ENCODE data around the gene AGO4. TPM values are rescaled to one million over a fixed set of nuclear protein-coding genes. Genes with fewer than 3 reads are reported as not detected.
"Not testable (repeated sequence)": the region's sequence is repeated elsewhere in the genome, so short reads cannot be mapped to it uniquely, and the experiment has no call there.

Gene AGO4
- total RNA-seq, 2 experiments from 2014 or later = 6.5 to 18.6 TPM

GRCh38 chr1:35870651-35871309, 63.0 kb downstream of the AGO4 start:
- Histone ChIP-seq H3K36me3 (ENCODE audit: insufficient read depth, low read length) (no peaks in the 10 kb centered on the region), H3K79me2 (ENCODE audit: insufficient read depth, low read depth, low read length) (no peaks in the 10 kb centered on the region), H3K9me3 (ENCODE audit: low read length) (no peaks in the 10 kb centered on the region), H3K4me1 (ENCODE audit: insufficient read depth, low read length, poor library complexity, severe bottlenecking) (no peaks in the 10 kb centered on the region), H2AFZ (ENCODE audit: low read length) (no peak overlapping the region), H3K4me2 (ENCODE audit: low read length) (no peak overlapping the region), H3K4me3 (ENCODE audit: low read depth, low read length, poor library complexity, severe bottlenecking) (no peak overlapping the region), H3K9me2 (ENCODE audit: insufficient read depth, low read length) (no peaks in the 10 kb centered on the region), H4K20me1 (ENCODE audit: insufficient read depth, low read length) (no peaks in the 10 kb centered on the region), H3K27ac (ENCODE audit: low read depth, low read length, poor library complexity, severe bottlenecking) (no peak overlapping the region)
- no TSS peak for BruUV-seq (replicated peaks)
- TF ChIP-seq CTCF (conservative IDR thresholded peaks at IDR 0.05; ENCODE audit: low read length) (no peak), EZH2phosphoT487 (IDR thresholded peaks at IDR 0.05; ENCODE audit: borderline replicate concordance, low read depth, low read length) (no peak)
- CTCF ChIA-PET (ENCODE audit: unreplicated experiment) = interaction anchor here (0.6 kb wide), 1 partner anchor 12 kb away, joined by 5 read pairs; the partner anchor contains the start of gene AGO1
- POLR2A ChIA-PET = interaction anchor here (0.6 kb wide), 1 partner anchor 191 kb away, joined by 4 read pairs; no protein-coding TSS in a partner anchor
- DNase-seq (ENCODE audit: low spot score) = no peak
- intact Hi-C loops (cut with micrococcal nuclease; ENCODE audit: unreplicated experiment) = no loop called here

DNA sequence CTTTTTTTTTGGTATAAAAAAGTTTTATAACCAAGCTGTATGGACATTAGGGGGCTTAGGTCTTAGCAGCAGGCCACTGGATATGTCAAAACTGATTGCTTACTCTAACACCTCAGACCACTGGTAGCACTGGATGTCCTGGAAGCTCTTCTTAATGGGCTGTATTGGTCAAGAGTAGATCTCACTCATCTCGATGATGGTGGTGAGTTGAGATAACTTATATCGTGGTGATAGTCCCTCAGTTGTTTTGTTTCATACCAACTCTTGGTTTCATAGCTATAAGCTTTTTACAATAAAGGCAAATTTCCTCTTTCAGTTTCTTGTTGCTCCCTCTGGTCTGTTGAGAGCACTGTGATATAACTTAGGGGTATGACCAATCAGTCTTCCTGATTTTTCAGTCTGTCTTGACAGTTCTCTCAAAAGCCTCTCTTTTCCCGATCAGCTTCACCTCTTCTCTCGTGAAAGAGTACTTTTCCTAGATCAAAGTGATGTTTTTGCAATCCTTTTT, 65.5 kb downstream of the AGO4 start:
- DNase-seq (ENCODE audit: low spot score) = no peak
- Histone ChIP-seq H3K4me2 (ENCODE audit: low read length) (no peak overlapping the region), H3K4me3 (ENCODE audit: low read depth, low read length, poor library complexity, severe bottlenecking) (no peak overlapping the region), H4K20me1 (ENCODE audit: insufficient read depth, low read length) (no peaks in the 10 kb centered on the region), H3K79me2 (ENCODE audit: insufficient read depth, low read depth, low read length) (no peaks in the 10 kb centered on the region), H3K9me3 (ENCODE audit: low read length) (no peaks in the 10 kb centered on the region), H3K4me1 (ENCODE audit: insufficient read depth, low read length, poor library complexity, severe bottlenecking) (no peaks in the 10 kb centered on the region), H2AFZ (ENCODE audit: low read length) (no peak overlapping the region), H3K27ac (ENCODE audit: low read depth, low read length, poor library complexity, severe bottlenecking) (no peak overlapping the region), H3K36me3 (ENCODE audit: insufficient read depth, low read length) (no peaks in the 10 kb centered on the region), H3K9me2 (ENCODE audit: insufficient read depth, low read length) (no peaks in the 10 kb centered on the region)
- intact Hi-C loops (cut with micrococcal nuclease; ENCODE audit: unreplicated experiment) = no loop called here
- ChIA-PET CTCF (ENCODE audit: unreplicated experiment) (no interaction called here), POLR2A (interaction anchor here (0.6 to 1.1 kb wide), 4 partner anchors 14 to 347 kb away, joined by 3 to 5 read pairs (median 3); no protein-coding TSS in a partner anchor)
- BruUV-seq (replicated peaks) = no TSS peak
- TF ChIP-seq EZH2phosphoT487 (IDR thresholded peaks at IDR 0.05; ENCODE audit: borderline replicate concordance, low read depth, low read length) = no peak
- TF ChIP-seq CTCF (conservative IDR thresholded peaks at IDR 0.05; ENCODE audit: low read length) = no peak

- H3K4me2 ChIP-seq (ENCODE audit: low read length); H3K4me1 ChIP-seq (ENCODE audit: insufficient read depth, low read length, poor library complexity, severe bottlenecking); CTCF ChIA-PET (ENCODE audit: unreplicated experiment); H3K9me2 ChIP-seq (ENCODE audit: insufficient read depth, low read length); DNase-seq (ENCODE audit: low spot score); BruUV-seq (replicated peaks); H3K36me3 ChIP-seq (ENCODE audit: insufficient read depth, low read length); H3K79me2 ChIP-seq (ENCODE audit: insufficient read depth, low read depth, low read length); H4K20me1 ChIP-seq (ENCODE audit: insufficient read depth, low read length); H3K9me3 ChIP-seq (ENCODE audit: low read length); H2AFZ ChIP-seq (ENCODE audit: low read length); H3K4me3 ChIP-seq (ENCODE audit: low read depth, low read length, poor library complexity, severe bottlenecking); intact Hi-C loops (cut with micrococcal nuclease; ENCODE audit: unreplicated experiment); H3K27ac ChIP-seq (ENCODE audit: low read depth, low read length, poor library complexity, severe bottlenecking): not testable (repeated sequence)
- POLR2A ChIA-PET = interaction anchor here (0.6 to 1.1 kb wide), 2 partner anchors 188 to 189 kb away, joined by 3 read pairs; no protein-coding TSS in a partner anchor
Observed at GRCh38 chr1:35874115-35874514, 66.3 kb downstream of the AGO4 start.

All from OCI-LY7 (cell line).